ENCODE data around the gene KCNE4.

Gene KCNE4

DNA sequence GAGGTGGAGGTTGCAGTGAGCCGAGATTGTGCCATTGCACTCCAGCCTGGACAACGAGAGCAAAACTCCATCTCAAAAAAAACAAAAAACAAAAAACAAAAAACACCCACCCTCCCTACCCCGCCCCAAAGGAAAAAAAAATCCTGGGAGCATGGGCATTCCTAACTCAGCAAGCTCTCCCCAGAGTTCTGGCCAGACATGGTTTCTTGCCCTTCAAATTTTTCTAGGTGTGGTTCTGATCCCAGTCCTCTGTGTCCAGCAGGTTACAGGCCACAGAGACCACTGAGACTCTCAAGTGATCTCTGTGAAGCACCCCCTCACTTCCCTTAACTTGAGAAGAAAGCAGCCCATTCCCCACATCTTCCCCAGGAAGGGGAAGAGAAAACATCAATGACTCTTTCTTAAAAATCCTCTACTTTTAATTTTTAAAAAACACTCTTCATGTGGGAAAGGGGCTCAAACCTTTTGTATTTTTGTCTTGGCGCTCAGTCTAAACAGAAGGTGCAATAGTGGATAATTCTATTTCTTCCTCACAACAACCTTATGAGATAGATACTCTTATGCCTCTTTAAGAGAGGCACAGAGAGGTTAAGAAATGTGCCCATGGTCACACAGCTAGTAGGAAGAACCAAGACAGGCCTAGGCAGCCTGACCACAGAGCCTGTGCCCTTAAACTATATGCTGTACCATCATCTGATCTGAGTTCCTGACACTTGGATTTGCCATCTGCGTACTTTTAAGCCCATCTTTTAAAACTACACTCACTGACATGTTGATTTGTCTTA lies 6.9 kb upstream of the KCNE4 start:
- H3K27ac ChIP-seq, result no peak overlapping the region
- H3K4me3 ChIP-seq, result no peak overlapping the region
- no peak for DNase-seq (ENCODE audit: low spot score)
- no peak for TF ChIP-seq CTCF (IDR thresholded peaks at IDR 0.05)

GRCh38 chr2:223046470-223047040 lies 5.4 kb upstream of the KCNE4 start:
- H3K4me3 ChIP-seq, result no peak overlapping the region
- peak overlapping the region; percentile 53 to 88 for H3K27ac ChIP-seq
- no peak for DNase-seq (ENCODE audit: low spot score)
- TF ChIP-seq CTCF (IDR thresholded peaks at IDR 0.05), result no peak

- Histone ChIP-seq H3K4me3 (peak overlapping the region; percentile 53), H3K27ac (peak overlapping the region; percentile 53 to 88)
- no peak for DNase-seq (ENCODE audit: low spot score)
- TF ChIP-seq CTCF (IDR thresholded peaks at IDR 0.05), result no peak
These were observed 4.7 kb upstream of the KCNE4 start for GRCh38 chr2:223047260-223047761.

DNA sequence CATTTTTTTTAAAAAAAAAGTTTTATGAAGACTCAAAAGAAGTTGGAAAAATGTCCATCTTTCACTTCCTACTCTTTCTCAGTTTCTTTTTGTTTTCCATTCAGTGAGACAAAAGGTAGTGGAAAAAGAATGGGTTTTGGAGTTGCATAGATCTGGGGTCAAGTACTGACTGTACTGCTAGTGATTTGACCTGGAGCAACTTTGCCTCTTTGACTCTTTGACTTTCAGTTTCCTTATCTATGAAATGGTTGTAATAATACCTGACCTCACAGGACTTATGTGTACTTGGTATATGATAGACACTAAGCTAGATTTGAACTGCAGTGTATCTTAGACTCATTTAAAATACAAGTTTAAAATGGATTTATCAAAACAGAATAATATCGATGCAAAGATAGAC lies 3.5 kb upstream of the KCNE4 start:
- Histone ChIP-seq H3K4me3 (no peak overlapping the region), H3K27ac (peak overlapping the region in 1 of 2 donors; percentile 53)
- no peak for TF ChIP-seq CTCF (IDR thresholded peaks at IDR 0.05)
- no peak for DNase-seq (ENCODE audit: low spot score)

DNA sequence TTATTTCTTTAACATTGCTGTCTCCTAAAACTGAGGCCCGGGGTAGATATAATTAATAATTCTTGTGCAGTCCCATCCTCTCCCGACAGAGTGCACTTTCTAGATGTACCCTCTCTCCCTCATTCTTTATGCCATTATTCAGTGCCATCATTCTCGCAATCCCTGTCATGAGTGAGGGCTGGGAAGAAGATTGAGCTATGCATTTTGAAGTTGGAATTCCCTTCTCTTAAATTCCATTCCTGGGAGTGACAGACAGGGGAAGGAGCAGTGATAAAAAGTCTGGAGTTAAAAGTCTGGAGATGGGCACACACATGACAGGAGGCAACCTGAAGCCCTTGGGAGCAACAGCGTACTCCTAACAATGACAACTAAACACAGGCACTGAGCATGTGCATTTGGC lies 2.6 kb upstream of the KCNE4 start:
- DNase-seq (ENCODE audit: low spot score), result no peak
- no peak for TF ChIP-seq CTCF (IDR thresholded peaks at IDR 0.05)
- Histone ChIP-seq H3K4me3 (no peak overlapping the region), H3K27ac (no peak overlapping the region)

DNA sequence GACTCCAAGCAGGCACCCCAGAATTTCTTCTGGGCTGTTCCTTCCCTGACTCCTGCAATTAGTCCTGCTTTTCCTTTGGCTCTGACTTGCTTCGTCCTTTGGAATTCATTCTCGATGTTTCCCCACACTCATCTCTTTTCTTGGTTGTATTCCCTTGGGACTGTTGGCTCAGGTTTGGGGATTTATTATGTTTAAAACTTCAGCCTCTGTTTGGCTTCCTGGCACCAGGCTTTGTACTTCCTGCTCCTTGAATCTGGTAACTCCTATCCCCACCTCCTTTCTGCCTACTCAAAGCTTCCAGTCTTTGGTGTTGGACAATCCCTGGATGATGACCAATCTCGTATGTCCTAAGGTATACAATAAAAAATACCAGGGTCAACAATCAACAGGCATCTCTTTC lies 1.8 kb upstream of the KCNE4 start:
- Histone ChIP-seq H3K4me3 (no peak overlapping the region), H3K27ac (peak overlapping the region in 1 of 2 donors; percentile 96)
- no peak for DNase-seq (ENCODE audit: low spot score)
- TF ChIP-seq CTCF (IDR thresholded peaks at IDR 0.05), result no peak
